Neuronal stem cell (in vitro differentiated cells): ENCODE measurements around the gene DUSP3.

Source experiments
- DNase-seq: peaks from one replicate; pipeline ENCODE4 v3.0.0-alpha.2; 2013; ENCODE audit warnings: low spot score
- H2AFZ ChIP-seq: one replicate; pipeline ENCODE4 v1.6.1; 2013; ENCODE audit warnings: mild to moderate bottlenecking, low read length, inconsistent platforms
- H2AK5ac ChIP-seq: 2 replicates; pipeline ENCODE4 v1.6.1; 2013; ENCODE audit warnings: low read depth, mild to moderate bottlenecking, inconsistent platforms, low read length, moderate library complexity, mixed read lengths
- H2BK120ac ChIP-seq: 2 replicates; pipeline ENCODE4 v1.6.1; 2013; ENCODE audit warnings: low read depth, mild to moderate bottlenecking, inconsistent platforms, low read length, moderate library complexity, mixed read lengths
- H2BK12ac ChIP-seq: one replicate; pipeline ENCODE4 v1.6.1; 2013; ENCODE audit warnings: low read length, inconsistent platforms
- H2BK15ac ChIP-seq: 2 replicates; pipeline ENCODE4 v1.6.1; 2013; ENCODE audit warnings: mild to moderate bottlenecking, low read length, inconsistent platforms, mixed read lengths
- H2BK5ac ChIP-seq: one replicate; pipeline ENCODE4 v1.6.1; 2013; ENCODE audit warnings: inconsistent platforms, mild to moderate bottlenecking, low read length, moderate library complexity
- H3K14ac ChIP-seq: one replicate; pipeline ENCODE4 v1.6.1; 2013; ENCODE audit warnings: low read length, inconsistent platforms
- H3K18ac ChIP-seq: 2 replicates; pipeline ENCODE4 v1.6.1; 2013; ENCODE audit warnings: low read length, inconsistent platforms
- H3K23ac ChIP-seq: 2 replicates; pipeline ENCODE4 v1.6.1; 2013; ENCODE audit warnings: low read depth, mild to moderate bottlenecking, mixed read lengths, low read length, inconsistent platforms; ENCODE audit not compliant: poor library complexity
- H3K27ac ChIP-seq: replicated peaks from 3 replicates; pipeline ENCODE4 v1.5.1; 2013; ENCODE audit warnings: low read length, inconsistent platforms
- H3K27me3 ChIP-seq, 3 experiments: 2 replicates each; pipeline ENCODE4 v1.6.1; 2013; ENCODE audit warnings: low read length in 3 of 3, mild to moderate bottlenecking in 2 of 3, inconsistent platforms in 1 of 3, low read depth in 1 of 3, mixed read lengths in 1 of 3, moderate library complexity in 1 of 3; ENCODE audit not compliant: control insufficient read depth in 3 of 3, insufficient read depth in 3 of 3
- H3K36me3 ChIP-seq, 2 donors: replicated peaks in 1 of 2; 2 replicates each; pipeline ENCODE4 v1.6.1; 2013; ENCODE audit warnings: low read length in 2 of 2; ENCODE audit not compliant: control insufficient read depth in 2 of 2, insufficient read depth in 2 of 2
- H3K4ac ChIP-seq: 2 replicates; pipeline ENCODE4 v1.6.1; 2013; ENCODE audit warnings: inconsistent platforms, mild to moderate bottlenecking, low read length, moderate library complexity
- H3K4me1 ChIP-seq, 2 donors: 1 replicate in 1 of 2; 2 replicates in 1 of 2; pipeline ENCODE4 v1.6.1; 2013; ENCODE audit warnings: low read length in 2 of 2, low read depth in 1 of 2; ENCODE audit not compliant: control insufficient read depth in 2 of 2, insufficient read depth in 1 of 2
- H3K4me2 ChIP-seq: one replicate; pipeline ENCODE4 v1.6.1; 2013; ENCODE audit warnings: mild to moderate bottlenecking, low read length, inconsistent platforms; ENCODE audit not compliant: insufficient read depth, poor library complexity, severe bottlenecking
- H3K4me3 ChIP-seq, 2 donors: 2 replicates each; pipeline ENCODE4 v1.5.1; 2013; ENCODE audit warnings: low read length in 2 of 2, mild to moderate bottlenecking in 2 of 2, inconsistent platforms in 1 of 2, moderate library complexity in 1 of 2
- H3K79me1 ChIP-seq: one replicate; pipeline ENCODE4 v1.6.1; 2013; ENCODE audit warnings: low read depth, mild to moderate bottlenecking, inconsistent platforms, low read length, moderate library complexity
- H3K9ac ChIP-seq: one replicate; pipeline ENCODE4 v1.6.1; 2013; ENCODE audit warnings: mild to moderate bottlenecking, low read depth, low read length, inconsistent platforms; ENCODE audit not compliant: poor library complexity
- H3K9me3 ChIP-seq, 2 donors: replicated peaks in 1 of 2; 2 replicates each; pipeline versions ENCODE3 to v1.6.1; 2013; ENCODE audit warnings: low read length in 2 of 2, mild to moderate bottlenecking in 2 of 2, inconsistent platforms in 1 of 2, low read depth in 1 of 2, mixed read lengths in 1 of 2, moderate library complexity in 1 of 2; ENCODE audit not compliant: control insufficient read depth in 2 of 2, insufficient read depth in 1 of 2
- H4K8ac ChIP-seq: one replicate; pipeline ENCODE4 v1.6.1; 2013; ENCODE audit warnings: low read depth, mild to moderate bottlenecking, inconsistent platforms, low read length, moderate library complexity
- H4K91ac ChIP-seq: one replicate; pipeline ENCODE4 v1.6.1; 2013; ENCODE audit warnings: low read length, low read depth, mild to moderate bottlenecking, inconsistent platforms; ENCODE audit not compliant: poor library complexity
- WGBS, 2 donors: extraction: QIAGEN DNeasy Blood & Tissue Kit; methylation state at CpG; one replicate each; pipeline ENCODE4 v1.1.7; 2013; ENCODE audit warnings: missing lambda C conversion rate in 2 of 2, mixed read lengths in 1 of 2; ENCODE audit not compliant: insufficient read length in 2 of 2, insufficient replicate concordance in 1 of 2; ENCODE audit errors: extremely low coverage in 2 of 2; 5-methylcytosine and 5-hydroxymethylcytosine counted together

DUSP3 gene

DNA sequence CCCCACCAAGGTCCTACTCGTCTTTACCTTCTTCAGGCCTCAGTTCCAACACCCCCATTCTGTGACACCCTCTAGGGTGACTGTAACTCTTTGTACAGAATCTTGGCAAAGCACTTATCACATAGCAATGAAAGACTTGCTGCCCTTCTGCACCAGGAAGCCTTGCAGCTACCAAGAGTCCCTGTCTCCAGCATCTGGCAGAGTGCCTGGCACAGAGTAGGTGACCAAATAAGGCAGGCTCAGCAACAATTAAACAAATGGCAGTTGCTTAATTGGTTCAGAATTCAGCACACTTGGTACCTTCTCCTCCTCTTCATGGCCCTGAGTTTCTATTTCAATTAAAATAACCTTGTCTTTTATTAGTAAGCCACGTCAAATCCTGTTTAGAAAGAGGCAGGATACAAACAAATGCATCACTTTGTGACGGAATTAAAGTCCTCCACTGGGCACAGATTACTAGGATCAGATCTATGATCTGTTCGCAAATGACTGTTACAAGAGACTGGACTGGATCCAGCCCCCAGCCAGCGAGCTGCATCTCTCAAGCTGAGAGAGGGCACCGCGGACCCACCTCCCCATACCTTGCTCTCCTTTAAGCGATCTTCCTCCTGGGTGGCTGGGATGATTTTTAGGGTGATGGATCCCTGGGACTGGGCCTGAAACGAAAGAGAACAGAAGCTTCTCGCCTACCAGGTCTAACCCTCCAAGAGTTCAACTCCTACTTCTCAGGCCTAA is 44.7 kb upstream of the DUSP3 start:
- no peak for DNase-seq
- H3K4me3 ChIP-seq = no peak overlapping the region
- H3K9ac ChIP-seq = no peak overlapping the region
- H3K4me1 ChIP-seq = no peaks in the 10 kb centered on the region
- H2BK5ac ChIP-seq = no peak overlapping the region
- H3K36me3 ChIP-seq = peaks cover 0 to 8% of the 10 kb centered on the region in 2 donors
- no peak overlapping the region for H3K4me2 ChIP-seq
- H3K18ac ChIP-seq = no peak overlapping the region
- H3K14ac ChIP-seq = no peak overlapping the region
- no peaks in the 10 kb centered on the region for H3K27me3 ChIP-seq
- H4K91ac ChIP-seq = no peak overlapping the region
- H3K23ac ChIP-seq = no peak overlapping the region
- no peak overlapping the region for H3K4ac ChIP-seq
- no peak overlapping the region for H2BK15ac ChIP-seq
- no peak overlapping the region for H4K8ac ChIP-seq
- no peaks in the 10 kb centered on the region for H3K9me3 ChIP-seq
- no peak overlapping the region for H2BK120ac ChIP-seq
- no CpG with 5 or more reads among the region's 10 CpGs for WGBS, 2 donors
- no peak overlapping the region for H2AK5ac ChIP-seq
- H3K27ac ChIP-seq = no peak overlapping the region
- H2AFZ ChIP-seq = no peak overlapping the region
- no peak overlapping the region for H2BK12ac ChIP-seq
- H3K79me1 ChIP-seq = peaks cover 3% of the 10 kb centered on the region

DNA sequence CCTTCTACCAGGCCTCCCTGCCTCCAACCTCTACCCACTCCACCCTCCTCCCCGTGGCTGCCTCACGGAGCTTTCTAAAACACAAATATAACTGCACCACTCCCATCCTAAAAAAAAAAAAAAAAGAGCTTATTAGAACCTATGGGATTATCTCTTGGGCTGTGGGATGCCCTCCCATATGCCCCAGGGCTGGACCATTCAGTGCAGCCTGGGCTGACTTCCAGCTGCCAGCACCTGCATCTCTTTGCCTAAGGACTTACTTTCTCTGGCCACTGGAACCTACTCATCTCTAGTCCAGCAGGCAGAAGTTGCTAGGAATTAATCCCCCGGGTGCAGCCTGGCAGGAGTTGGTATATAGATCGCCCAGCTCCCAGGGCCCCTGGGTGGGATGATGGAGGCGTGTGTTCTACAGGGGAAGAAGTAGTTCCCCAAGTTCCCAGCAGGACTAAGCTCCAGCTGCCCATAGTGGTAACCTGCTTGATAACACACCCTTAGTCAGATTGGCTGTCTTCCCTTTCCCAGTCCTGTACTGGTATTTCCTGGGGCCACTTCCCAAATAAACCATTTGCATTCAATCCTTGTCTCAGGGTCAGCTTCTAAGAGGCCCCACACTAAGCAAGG is 43.9 kb upstream of the DUSP3 start:
- no peak overlapping the region for H2BK12ac ChIP-seq
- H3K36me3 ChIP-seq = peaks cover 0 to 8% of the 10 kb centered on the region in 2 donors
- H2AFZ ChIP-seq = no peak overlapping the region
- no peak overlapping the region for H3K9ac ChIP-seq
- H2BK15ac ChIP-seq = no peak overlapping the region
- no peak for DNase-seq
- no peak overlapping the region for H3K4me3 ChIP-seq
- no peak overlapping the region for H3K23ac ChIP-seq
- peaks cover 3% of the 10 kb centered on the region for H3K79me1 ChIP-seq
- no peak overlapping the region for H3K18ac ChIP-seq
- WGBS, 2 donors = no CpG with 5 or more reads among the region's 5 CpGs
- no peak overlapping the region for H2BK120ac ChIP-seq
- no peaks in the 10 kb centered on the region for H3K4me1 ChIP-seq
- H3K27me3 ChIP-seq = no peaks in the 10 kb centered on the region
- no peak overlapping the region for H3K4ac ChIP-seq
- H3K9me3 ChIP-seq = no peaks in the 10 kb centered on the region
- H3K14ac ChIP-seq = no peak overlapping the region
- H4K8ac ChIP-seq = no peak overlapping the region
- no peak overlapping the region for H3K27ac ChIP-seq
- H4K91ac ChIP-seq = no peak overlapping the region
- H2AK5ac ChIP-seq = no peak overlapping the region
- no peak overlapping the region for H3K4me2 ChIP-seq
- H2BK5ac ChIP-seq = no peak overlapping the region

DNA sequence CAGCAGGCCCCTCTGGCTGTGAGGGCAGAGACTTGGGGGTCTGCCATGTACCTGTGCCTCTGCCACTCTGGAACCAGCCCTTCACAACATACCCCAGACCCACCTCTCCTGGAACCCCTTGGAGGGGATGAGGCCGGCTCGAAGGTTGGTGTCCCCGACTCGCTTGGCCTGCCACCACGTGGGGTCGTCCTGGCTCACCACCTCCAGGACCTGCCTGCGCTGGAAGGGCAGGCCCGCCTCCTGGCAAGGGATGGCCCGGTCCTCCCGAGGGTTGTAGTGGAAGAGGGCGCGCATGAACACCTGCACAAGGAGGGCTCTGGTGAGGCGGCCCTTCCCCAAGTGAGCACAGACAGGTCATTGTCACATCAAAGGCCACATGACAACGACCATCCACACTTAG is 42.0 kb upstream of the DUSP3 start:
- Histone ChIP-seq H3K9me3 (no peaks in the 10 kb centered on the region), H2AFZ (no peak overlapping the region), H2BK15ac (no peak overlapping the region), H2BK5ac (no peak overlapping the region), H3K4ac (peak overlapping the region; percentile 24), H3K27me3 (no peaks in the 10 kb centered on the region), H3K4me2 (no peak overlapping the region), H3K9ac (peak overlapping the region; percentile 55), H3K4me1 (no peaks in the 10 kb centered on the region), H4K91ac (no peak overlapping the region), H3K36me3 (peaks cover 0 to 9% of the 10 kb centered on the region in 2 donors), H3K14ac (no peak overlapping the region), H2BK12ac (no peak overlapping the region), H3K18ac (peak overlapping the region; percentile 49), H3K23ac (peak overlapping the region; percentile 90), H2BK120ac (no peak overlapping the region), H2AK5ac (no peak overlapping the region), H3K4me3 (no peak overlapping the region), H3K27ac (no peak overlapping the region), H4K8ac (no peak overlapping the region), H3K79me1 (peaks cover 3% of the 10 kb centered on the region)
- WGBS, 2 donors = no CpG with 5 or more reads among the region's 14 CpGs
- DNase-seq = no peak

- H3K23ac ChIP-seq = no peak overlapping the region
- DNase-seq = no peak
- no peak overlapping the region for H3K18ac ChIP-seq
- no peak overlapping the region for H2BK5ac ChIP-seq
- H2BK120ac ChIP-seq = no peak overlapping the region
- H3K4ac ChIP-seq = no peak overlapping the region
- H3K4me3 ChIP-seq = no peak overlapping the region
- H3K9me3 ChIP-seq = no peaks in the 10 kb centered on the region
- no peak overlapping the region for H4K8ac ChIP-seq
- H3K4me2 ChIP-seq = no peak overlapping the region
- H3K14ac ChIP-seq = no peak overlapping the region
- no peak overlapping the region for H4K91ac ChIP-seq
- H2AFZ ChIP-seq = no peak overlapping the region
- no peak overlapping the region for H2BK15ac ChIP-seq
- no peaks in the 10 kb centered on the region for H3K4me1 ChIP-seq
- H3K9ac ChIP-seq = no peak overlapping the region
- WGBS, 2 donors = no CpG with 5 or more reads among the region's 5 CpGs
- H2AK5ac ChIP-seq = no peak overlapping the region
- H3K27me3 ChIP-seq = no peaks in the 10 kb centered on the region
- peaks cover 0 to 6% of the 10 kb centered on the region in 2 donors for H3K36me3 ChIP-seq
- H3K79me1 ChIP-seq = peaks cover 3% of the 10 kb centered on the region
- no peak overlapping the region for H3K27ac ChIP-seq
- H2BK12ac ChIP-seq = no peak overlapping the region
Observed at GRCh38 chr17:43818966-43819365, 40.2 kb upstream of the DUSP3 start.
